WTC11 (cell line): ENCODE data around the gene EHMT1. TPM values are rescaled to one million over a fixed set of nuclear protein-coding genes. Genes with fewer than 3 reads are reported as not detected.

Experiments used
- ATAC-seq: fragments of 200-7000 bp; cut with Tn5 transposase; 2 replicates; pipeline ENCODE4 v1.10.0; 2021; ENCODE audit warnings: mild to moderate bottlenecking, moderate library complexity
- CTCF ChIA-PET: fragments of 300-600 bp; sonication (Branson Sonifier 250); formaldehyde crosslinking; loops from one replicate; lab custom pipeline; 2021; ENCODE audit warnings: antibody characterized with exemption; lab: Charles Lee
- POLR2A ChIA-PET: fragments of 350-600 bp; sonication (Branson Sonifier 250); formaldehyde crosslinking; loops from one replicate; lab custom pipeline; 2021; ENCODE audit warnings: antibody characterized with exemption; lab: Charles Lee
- DNase-seq: peaks from one replicate; pipeline ENCODE4 v3.0.0; 2021; ENCODE audit warnings: low spot score
- H3K27ac Mint-ChIP-seq: 2 replicates; pipeline ENCODE4 v1.8.0; 2021; ENCODE audit warnings: mixed read lengths
- H3K27me3 Mint-ChIP-seq: 2 replicates; pipeline ENCODE4 v1.8.0; 2021; ENCODE audit warnings: low read depth, mild to moderate bottlenecking, moderate library complexity, mixed read lengths
- H3K36me3 Mint-ChIP-seq: 2 replicates; pipeline ENCODE4 v1.8.0; 2021; ENCODE audit warnings: mixed read lengths
- H3K4me1 Mint-ChIP-seq: 2 replicates; pipeline ENCODE4 v1.8.0; 2022; ENCODE audit warnings: mixed read lengths
- H3K4me3 Mint-ChIP-seq: 2 replicates; pipeline ENCODE4 v1.8.0; 2021; ENCODE audit warnings: mild to moderate bottlenecking, moderate library complexity, mixed read lengths
- H3K9me3 Mint-ChIP-seq: 2 replicates; pipeline ENCODE4 v1.8.0; 2021; ENCODE audit warnings: mixed read lengths
- AFF4 ChIP-seq: sonication (generic); formaldehyde crosslinking; IDR thresholded peaks from 2 replicates; pipeline ENCODE4 v1.8.1; 2023; ENCODE audit warnings: mild to moderate bottlenecking, missing genetic modification reagents, borderline replicate concordance
- ATF1 ChIP-seq: sonication (generic); formaldehyde crosslinking; IDR thresholded peaks from 2 replicates; pipeline ENCODE4 v1.8.1; 2023; ENCODE audit warnings: mild to moderate bottlenecking, moderate library complexity, missing genetic modification reagents
- E2F4 ChIP-seq: sonication (generic); formaldehyde crosslinking; IDR thresholded peaks from 2 replicates; pipeline ENCODE4 v1.8.1; 2022; ENCODE audit warnings: low read depth, mild to moderate bottlenecking, moderate library complexity, missing genetic modification reagents, borderline replicate concordance
- FOXJ3 ChIP-seq: sonication (generic); formaldehyde crosslinking; IDR thresholded peaks from 2 replicates; pipeline ENCODE4 v1.9.0; 2021; ENCODE audit warnings: missing genetic modification reagents, mild to moderate bottlenecking, borderline replicate concordance
- FOXK1 ChIP-seq: sonication (generic); formaldehyde crosslinking; IDR thresholded peaks from 2 replicates; pipeline ENCODE4 v1.8.0; 2022; ENCODE audit warnings: mild to moderate bottlenecking, moderate library complexity, missing genetic modification reagents
- GABPB1 ChIP-seq: sonication (generic); formaldehyde crosslinking; IDR thresholded peaks from 2 replicates; pipeline ENCODE4 v1.8.1; 2023; ENCODE audit warnings: mild to moderate bottlenecking, missing genetic modification reagents
- JAZF1 ChIP-seq: fragments of 250-450 bp; sonication (Bioruptor Pico); IDR thresholded peaks from 2 replicates; pipeline ENCODE4 v1.9.0; 2021; ENCODE audit warnings: moderate library complexity, mild to moderate bottlenecking, inconsistent platforms
- NFE2L1 ChIP-seq: sonication (generic); formaldehyde crosslinking; IDR thresholded peaks from 2 replicates; pipeline ENCODE4 v1.8.1; 2023; ENCODE audit warnings: missing genetic modification reagents
- OVOL2 ChIP-seq: fragments of 250-450 bp; sonication (Bioruptor Pico); IDR thresholded peaks from 2 replicates; pipeline ENCODE4 v1.9.0; 2021; ENCODE audit warnings: mild to moderate bottlenecking, borderline replicate concordance
- PRRX2 ChIP-seq: fragments of 250-450 bp; sonication (Bioruptor Pico); IDR thresholded peaks from 2 replicates; pipeline ENCODE4 v1.8.0; 2021; ENCODE audit warnings: mild to moderate bottlenecking
- SMAD3 ChIP-seq: sonication (generic); formaldehyde crosslinking; IDR thresholded peaks from 2 replicates; pipeline ENCODE4 v1.8.0; 2022; ENCODE audit warnings: missing genetic modification reagents, mild to moderate bottlenecking, borderline replicate concordance
- ZNF423 ChIP-seq: fragments of 250-450 bp; sonication (Bioruptor Pico); IDR thresholded peaks from 2 replicates; pipeline ENCODE4 v2.1.2; 2022; ENCODE audit warnings: mild to moderate bottlenecking, moderate library complexity
- total RNA-seq: library from RNA; stranded (reverse); gene quantifications from 3 replicates; pipeline ENCODE4 v1.2.3, GENCODE V29; 2021
- TF ChIP-seq, protein P1 (sequence below): sonication (generic); formaldehyde crosslinking; IDR thresholded peaks from 2 replicates; pipeline ENCODE4 v1.8.1; 2022; ENCODE audit warnings: missing genetic modification reagents, borderline replicate concordance
- TF ChIP-seq, protein P2 (sequence below): fragments of 250-450 bp; sonication (Bioruptor Pico); IDR thresholded peaks from 2 replicates; pipeline ENCODE4 v1.9.0; 2021; ENCODE audit warnings: mild to moderate bottlenecking, borderline replicate concordance

EHMT1 gene
- total RNA-seq, 1 experiment from 2014 or later, result 170 TPM

DNA sequence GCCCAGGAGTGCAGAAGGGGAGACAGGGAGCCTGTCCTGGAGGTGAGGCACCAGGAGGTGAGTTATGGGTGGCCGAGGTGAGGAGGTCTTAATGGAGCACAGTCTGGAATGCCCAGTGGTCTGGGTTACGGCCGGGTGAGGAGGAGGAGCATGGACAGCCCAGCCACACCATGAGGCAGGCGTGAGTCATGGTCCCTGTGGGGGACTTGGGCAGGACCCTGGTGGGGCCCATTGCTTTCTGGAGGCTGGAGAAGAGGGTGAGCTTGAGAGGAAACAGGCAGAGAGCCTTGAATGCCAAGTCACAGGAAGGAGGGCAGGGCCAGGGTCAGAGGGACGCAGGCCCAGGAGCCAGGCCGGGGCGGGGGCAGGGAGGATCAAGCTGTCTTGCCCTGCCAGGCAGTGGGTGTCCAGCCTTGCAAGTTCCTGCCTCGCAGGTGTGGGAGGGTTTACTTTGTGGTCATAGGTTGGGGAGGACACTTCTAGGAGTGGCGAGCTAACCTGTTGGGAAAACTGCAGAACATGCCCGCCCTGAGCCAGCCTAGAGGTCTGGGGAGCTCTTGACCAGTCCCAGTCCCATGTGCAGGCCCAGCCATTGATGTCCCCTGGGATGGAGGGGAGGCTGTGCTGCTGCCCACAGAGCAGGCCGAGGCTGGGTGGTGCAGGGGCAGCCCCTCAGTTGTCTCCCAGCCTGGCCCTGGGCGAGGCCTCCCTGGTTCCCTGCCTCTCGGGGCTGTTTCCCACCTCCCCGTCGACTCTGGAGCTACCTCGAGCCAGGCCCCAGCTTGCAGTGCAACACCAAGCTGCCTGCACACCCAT, 261.6 kb downstream of the EHMT1 start (continued):
- TF ChIP-seq AFF4 (CRISPR knock-in tag) (no peak), E2F4 (CRISPR knock-in tag) (no peak), JAZF1 (CRISPR knock-in tag) (no peak), GABPB1 (CRISPR knock-in tag) (no peak)

- DNase-seq (no peak), ATAC-seq (no peak)
- Mint-ChIP-seq H3K4me1 (no peaks in the 10 kb centered on the region), H3K4me3 (no peak overlapping the region), H3K27me3 (peaks cover 9% of the 10 kb centered on the region), H3K27ac (no peak overlapping the region), H3K36me3 (0 out of 2 replicates have a peak, but pooled peaks cover 8% of the 10 kb centered on the region), H3K9me3 (no peaks in the 10 kb centered on the region)
- ChIA-PET POLR2A (no interaction called here), CTCF (interaction anchor here (0.8 kb wide), 1 partner anchor 370 kb away, joined by 3 read pairs; no protein-coding TSS in a partner anchor)
- TF ChIP-seq FOXJ3 (CRISPR knock-in tag), result no peak
- no peak for TF ChIP-seq PRRX2 (CRISPR knock-in tag)
- TF ChIP-seq OVOL2 (CRISPR knock-in tag), result no peak
- no peak for TF ChIP-seq ATF1 (CRISPR knock-in tag)
- TF ChIP-seq SMAD3 (CRISPR knock-in tag), result no peak
- TF ChIP-seq, protein P1, sequence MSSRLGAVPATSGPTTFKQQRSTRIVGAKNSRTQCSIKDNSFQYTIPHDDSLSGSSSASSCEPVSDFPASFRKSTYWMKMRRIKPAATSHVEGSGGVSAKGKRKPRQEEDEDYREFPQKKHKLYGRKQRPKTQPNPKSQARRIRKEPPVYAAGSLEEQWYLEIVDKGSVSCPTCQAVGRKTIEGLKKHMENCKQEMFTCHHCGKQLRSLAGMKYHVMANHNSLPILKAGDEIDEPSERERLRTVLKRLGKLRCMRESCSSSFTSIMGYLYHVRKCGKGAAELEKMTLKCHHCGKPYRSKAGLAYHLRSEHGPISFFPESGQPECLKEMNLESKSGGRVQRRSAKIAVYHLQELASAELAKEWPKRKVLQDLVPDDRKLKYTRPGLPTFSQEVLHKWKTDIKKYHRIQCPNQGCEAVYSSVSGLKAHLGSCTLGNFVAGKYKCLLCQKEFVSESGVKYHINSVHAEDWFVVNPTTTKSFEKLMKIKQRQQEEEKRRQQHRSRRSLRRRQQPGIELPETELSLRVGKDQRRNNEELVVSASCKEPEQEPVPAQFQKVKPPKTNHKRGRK (CRISPR knock-in tag), result no peak
- TF ChIP-seq, protein P2, sequence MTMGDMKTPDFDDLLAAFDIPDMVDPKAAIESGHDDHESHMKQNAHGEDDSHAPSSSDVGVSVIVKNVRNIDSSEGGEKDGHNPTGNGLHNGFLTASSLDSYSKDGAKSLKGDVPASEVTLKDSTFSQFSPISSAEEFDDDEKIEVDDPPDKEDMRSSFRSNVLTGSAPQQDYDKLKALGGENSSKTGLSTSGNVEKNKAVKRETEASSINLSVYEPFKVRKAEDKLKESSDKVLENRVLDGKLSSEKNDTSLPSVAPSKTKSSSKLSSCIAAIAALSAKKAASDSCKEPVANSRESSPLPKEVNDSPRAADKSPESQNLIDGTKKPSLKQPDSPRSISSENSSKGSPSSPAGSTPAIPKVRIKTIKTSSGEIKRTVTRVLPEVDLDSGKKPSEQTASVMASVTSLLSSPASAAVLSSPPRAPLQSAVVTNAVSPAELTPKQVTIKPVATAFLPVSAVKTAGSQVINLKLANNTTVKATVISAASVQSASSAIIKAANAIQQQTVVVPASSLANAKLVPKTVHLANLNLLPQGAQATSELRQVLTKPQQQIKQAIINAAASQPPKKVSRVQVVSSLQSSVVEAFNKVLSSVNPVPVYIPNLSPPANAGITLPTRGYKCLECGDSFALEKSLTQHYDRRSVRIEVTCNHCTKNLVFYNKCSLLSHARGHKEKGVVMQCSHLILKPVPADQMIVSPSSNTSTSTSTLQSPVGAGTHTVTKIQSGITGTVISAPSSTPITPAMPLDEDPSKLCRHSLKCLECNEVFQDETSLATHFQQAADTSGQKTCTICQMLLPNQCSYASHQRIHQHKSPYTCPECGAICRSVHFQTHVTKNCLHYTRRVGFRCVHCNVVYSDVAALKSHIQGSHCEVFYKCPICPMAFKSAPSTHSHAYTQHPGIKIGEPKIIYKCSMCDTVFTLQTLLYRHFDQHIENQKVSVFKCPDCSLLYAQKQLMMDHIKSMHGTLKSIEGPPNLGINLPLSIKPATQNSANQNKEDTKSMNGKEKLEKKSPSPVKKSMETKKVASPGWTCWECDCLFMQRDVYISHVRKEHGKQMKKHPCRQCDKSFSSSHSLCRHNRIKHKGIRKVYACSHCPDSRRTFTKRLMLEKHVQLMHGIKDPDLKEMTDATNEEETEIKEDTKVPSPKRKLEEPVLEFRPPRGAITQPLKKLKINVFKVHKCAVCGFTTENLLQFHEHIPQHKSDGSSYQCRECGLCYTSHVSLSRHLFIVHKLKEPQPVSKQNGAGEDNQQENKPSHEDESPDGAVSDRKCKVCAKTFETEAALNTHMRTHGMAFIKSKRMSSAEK (CRISPR knock-in tag), result no peak
- no peak for TF ChIP-seq FOXK1 (CRISPR knock-in tag)
- no peak for TF ChIP-seq NFE2L1 (CRISPR knock-in tag)
- no peak for TF ChIP-seq ZNF423 (CRISPR knock-in tag)
Observed at GRCh38 chr9:137880976-137881530, 262.2 kb downstream of the EHMT1 start.
